ENCODE measurements around the gene RNASE8.

Gene RNASE8

DNA sequence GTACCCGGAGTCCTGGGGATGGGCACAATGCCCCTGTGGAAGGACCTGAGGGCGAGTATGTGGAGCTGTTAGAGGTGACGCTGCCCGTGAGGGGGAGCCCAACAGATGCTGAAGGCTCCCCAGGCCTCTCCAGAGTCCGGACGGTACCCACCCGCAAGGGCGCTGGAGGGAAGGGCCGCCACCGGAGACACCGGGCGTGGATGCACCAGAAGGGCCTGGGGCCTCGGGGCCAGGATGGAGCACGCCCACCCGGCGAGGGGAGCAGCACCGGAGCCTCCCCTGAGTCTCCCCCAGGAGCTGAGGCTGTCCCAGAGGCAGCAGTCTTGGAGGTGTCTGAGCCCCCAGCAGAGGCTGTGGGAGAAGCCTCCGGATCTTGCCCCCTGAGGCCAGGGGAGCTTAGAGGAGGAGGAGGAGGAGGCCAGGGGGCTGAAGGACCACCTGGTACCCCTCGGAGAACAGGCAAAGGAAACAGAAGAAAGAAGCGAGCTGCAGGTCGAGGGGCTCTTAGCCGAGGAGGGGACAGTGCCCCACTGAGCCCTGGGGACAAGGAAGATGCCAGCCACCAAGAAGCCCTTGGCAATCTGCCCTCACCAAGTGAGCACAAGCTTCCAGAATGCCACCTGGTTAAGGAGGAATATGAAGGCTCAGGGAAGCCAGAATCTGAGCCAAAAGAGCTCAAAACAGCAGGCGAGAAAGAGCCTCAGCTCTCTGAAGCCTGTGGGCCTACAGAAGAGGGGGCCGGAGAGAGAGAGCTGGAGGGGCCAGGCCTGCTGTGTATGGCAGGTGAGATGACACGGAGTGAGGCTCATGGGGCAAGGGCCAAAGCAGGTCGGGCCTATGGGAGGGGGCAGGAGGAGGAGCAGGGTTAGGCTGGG, 17.0 kb downstream of the RNASE8 start:
- no peak for DNase-seq

DNA sequence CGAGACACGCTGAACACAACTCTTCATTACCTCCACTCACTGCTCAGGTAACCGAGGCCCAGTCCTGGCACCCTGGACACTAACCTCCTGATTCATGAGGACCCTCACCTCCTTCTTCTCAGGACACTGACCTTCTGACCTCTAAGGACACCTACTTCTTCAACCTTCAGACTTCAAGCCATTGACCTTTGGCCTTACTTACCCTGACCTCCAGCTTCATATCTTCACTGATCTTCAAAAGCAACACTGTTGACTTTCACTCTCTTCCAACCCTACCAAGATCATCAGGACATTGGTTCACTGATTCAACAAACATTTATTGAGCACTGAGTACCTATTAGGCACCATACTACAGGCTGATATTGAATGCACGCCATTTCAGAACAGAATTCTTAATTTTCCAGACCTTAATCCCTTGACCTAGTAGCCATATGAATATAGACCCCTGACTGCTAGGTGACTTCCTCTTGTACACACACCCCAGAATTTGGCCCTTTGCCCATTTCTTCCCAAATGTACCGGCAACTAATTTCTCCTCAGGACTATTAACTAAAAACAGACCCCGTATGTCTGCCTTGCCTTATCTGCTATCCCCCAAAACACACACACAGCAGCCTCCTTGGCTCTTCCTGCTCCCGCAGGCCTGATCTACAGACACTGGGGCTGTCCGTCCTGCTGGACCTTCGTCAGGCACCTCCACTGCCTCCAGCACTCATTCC, 18.3 kb downstream of the RNASE8 start:
- no peak for DNase-seq

DNA sequence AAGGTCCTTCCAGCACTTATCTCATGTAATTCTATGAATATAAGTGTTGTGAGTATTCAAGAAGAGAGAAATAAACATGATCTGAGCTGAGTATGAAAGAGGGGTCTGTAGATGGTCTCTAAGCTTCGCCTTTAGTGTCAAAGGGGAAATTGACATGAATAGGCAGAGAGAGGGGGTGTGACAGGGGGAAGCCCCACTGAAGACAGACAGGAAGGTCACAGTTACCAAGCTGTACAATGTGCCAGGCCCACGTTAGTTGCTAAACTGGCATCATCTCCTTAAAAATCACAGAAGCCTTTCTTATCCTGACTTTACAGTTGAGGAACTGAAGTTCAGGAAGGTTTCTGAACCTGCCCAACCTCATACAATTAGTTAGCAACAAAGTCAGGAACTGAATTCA, 20.1 kb downstream of the RNASE8 start:
- no peak for DNase-seq

DNA sequence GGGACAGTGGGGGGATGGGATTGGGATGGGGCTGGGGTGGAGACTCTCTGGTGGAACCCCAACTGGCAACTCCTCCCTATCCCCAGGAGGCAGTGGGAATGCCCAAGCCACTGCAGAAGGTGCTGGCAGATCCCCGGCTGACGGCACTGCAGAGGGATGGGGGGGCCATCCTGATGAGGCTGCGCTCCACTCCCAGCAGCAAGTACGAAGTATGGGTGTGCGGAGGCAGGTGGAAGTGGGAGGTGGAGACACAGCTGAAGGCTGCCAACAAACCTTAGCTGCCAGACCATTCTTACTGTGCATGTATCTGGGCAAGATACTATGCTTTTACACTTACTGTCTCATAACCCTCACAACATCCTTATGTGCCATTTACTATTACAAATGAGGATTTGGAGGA, 20.7 kb downstream of the RNASE8 start:
- DNase-seq, result no peak

DNA sequence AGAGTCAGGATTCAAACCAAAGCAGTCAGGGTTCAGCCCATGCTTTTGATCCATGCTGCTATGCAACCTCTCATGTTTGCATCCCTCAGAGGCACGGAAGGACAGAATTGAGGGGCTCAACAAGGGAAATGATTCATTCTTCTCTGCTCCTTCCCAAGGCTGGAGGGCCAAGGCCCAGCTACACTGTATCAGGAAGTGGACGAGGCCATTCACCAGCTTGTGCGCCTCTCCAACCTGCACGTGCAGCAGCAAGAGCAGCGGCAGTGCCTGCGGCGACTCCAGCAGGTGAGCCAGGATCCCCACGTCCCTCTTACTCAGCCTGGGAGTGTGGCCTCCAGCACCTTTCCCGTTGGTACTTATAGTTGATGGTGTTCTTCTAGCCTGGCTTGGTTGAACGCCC, 21.1 kb downstream of the RNASE8 start:
- no peak for DNase-seq

DNA sequence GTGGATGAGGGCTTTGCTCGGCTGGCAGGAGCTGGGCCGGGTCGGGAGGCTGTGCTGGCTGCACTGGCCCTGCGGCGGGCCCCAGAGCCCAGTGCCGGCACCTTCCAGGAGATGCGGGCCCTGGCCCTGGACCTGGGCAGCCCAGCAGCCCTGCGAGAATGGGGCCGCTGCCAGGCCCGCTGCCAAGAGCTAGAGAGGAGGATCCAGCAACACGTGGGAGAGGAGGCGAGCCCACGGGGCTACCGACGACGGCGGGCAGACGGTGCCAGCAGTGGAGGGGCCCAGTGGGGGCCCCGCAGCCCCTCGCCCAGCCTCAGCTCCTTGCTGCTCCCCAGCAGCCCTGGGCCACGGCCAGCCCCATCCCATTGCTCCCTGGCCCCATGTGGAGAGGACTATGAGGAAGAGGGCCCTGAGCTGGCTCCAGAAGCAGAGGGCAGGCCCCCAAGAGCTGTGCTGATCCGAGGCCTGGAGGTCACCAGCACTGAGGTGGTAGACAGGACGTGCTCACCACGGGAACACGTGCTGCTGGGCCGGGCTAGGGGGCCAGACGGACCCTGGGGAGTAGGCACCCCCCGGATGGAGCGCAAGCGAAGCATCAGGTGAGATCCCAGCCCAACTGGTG, 24.0 kb downstream of the RNASE8 start:
- no peak for DNase-seq

DNA sequence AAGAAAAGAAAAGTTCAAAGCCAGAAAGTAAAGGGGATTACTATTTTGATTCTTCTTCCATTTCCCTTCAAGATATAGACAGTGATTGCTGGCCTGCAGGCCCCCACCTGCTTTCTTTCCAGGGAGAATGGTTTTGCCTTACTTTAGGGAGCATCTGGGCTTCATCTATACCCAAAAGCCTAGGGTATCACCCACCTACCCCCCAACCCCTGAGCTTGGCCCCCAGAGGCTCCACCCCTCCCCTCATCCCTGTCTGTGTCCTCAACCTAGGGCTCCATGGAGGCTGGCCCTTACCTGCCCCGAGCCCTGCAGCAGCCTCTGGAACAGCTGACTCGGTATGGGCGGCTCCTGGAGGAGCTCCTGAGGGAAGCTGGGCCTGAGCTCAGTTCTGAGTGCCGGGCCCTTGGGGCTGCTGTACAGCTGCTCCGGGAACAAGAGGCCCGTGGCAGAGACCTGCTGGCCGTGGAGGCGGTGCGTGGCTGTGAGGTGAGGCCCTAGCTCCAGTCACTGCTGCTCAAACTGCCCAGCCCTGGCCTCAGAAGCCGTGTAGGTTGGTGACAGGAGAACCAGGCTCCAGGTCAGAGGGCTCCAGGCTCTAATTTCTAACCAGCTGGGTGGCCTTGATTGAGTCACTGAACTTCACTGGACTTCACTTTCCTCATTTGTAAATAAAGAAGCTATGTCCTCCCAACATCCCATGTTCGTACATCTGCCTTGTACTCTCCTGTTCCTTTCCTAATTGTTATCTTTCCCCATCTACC, 26.1 kb downstream of the RNASE8 start:
- no peak for DNase-seq

DNA sequence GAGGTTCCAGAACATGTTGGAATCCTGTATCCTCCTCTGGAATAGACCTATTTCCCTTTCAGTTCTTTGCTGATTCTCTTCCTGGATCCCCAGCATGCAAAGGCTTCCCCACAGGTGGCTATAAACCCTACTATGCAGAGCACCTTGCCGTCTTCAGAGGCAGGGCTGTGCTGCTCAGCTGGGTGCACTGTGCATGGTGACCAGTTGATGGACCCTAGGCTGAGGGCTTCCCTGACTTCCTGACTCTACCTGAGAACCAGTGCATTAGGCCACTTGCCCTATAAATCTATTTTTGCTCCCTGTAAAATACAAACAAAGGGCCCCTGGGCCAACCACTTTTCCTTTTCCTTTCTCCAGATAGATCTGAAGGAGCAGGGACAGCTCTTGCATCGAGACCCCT, 26.8 kb downstream of the RNASE8 start:
- DNase-seq, result no peak

DNA sequence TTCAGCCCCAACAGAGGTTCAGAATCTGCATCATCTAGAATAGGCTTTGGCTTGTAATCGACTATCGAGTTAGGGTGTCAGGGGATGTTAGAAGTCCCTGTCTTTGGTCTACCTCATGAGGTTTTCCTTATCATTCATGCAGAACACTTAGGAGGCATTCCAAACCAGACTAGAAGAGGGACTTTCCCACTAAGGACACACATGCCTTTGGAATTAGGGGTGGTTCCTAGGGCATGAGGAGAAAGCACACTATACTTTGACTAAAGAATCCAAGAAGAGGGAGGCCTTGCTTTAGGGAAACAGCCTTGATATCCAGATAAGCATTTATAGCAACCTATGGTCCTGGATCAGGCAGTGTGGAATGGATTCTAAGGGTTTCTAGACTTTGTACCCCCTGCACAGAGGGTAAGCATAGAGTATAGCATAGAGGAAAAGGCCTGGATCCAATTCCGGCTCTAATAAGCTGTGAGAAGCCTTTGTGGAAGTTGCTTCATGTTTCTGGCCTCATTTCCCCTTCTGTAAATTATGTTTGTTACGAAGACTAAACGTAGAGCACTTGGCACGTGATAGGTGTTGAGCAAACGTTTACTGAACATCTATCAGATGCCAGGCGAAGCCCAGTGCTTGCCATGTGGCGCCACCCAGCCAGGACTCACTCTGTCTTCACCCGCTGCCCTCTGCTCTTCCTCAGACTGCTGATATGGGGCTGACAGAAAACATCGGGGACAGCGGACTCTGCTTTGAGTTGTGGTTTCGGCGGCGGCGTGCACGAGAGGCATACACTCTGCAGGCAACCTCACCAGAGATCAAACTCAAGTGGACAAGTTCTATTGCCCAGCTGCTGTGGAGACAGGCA, 27.6 kb downstream of the RNASE8 start:
- DNase-seq, result no peak

DNA sequence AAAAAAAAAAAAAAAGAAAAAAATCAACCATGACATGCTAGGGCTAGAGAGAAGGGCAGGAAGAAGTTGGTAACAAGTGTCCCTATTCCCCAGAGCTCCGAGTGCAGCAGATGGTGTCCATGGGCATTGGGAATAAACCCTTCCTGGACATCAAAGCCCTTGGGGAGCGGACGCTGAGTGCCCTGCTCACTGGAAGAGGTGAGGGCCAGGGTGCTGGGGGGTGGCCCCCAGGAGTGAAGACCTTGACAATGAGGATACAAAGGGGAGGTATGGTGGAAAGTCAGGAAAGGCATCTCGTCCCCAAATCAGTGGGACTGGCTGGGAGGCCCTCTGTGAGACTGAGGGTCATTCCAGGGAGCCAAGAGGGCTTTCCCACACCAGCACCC, 29.3 kb downstream of the RNASE8 start:
- DNase-seq, result no peak

DNA sequence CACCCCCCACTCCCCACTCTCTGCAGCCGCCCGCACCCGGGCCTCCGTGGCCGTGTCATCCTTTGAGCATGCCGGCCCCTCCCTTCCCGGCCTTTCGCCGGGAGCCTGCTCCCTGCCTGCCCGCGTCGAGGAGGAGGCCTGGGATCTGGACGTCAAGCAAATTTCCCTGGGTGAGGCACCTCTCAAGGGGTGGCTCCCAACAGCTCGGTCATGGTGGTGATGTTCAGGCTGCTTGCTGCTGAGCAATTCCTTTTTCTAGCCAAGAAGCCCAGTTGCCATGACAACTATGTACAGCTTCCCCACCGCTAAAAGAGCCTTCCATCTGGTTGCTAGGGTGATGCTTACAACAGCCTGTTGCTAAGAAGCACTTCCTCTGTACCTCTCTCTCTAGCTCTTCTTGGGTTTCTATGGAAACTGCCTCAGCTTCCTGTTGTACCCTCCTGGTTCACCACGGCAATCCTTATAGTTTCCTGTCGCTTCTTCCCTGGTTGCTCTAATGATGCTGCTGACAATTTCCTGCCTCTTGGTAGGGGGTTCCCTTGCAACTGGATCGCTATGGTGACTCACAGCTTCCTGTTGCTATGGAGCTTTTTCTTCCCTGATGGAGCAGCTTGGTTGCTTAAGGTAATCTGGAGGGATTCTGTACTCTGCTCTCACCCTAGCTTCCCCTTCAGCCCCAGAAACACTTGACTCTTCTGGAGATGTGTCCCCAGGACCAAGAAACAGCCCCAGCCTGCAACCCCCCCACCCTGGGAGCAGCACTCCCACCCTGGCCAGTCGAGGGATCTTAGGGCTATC, 29.9 kb downstream of the RNASE8 start:
- peak; percentile 55 for DNase-seq

DNA sequence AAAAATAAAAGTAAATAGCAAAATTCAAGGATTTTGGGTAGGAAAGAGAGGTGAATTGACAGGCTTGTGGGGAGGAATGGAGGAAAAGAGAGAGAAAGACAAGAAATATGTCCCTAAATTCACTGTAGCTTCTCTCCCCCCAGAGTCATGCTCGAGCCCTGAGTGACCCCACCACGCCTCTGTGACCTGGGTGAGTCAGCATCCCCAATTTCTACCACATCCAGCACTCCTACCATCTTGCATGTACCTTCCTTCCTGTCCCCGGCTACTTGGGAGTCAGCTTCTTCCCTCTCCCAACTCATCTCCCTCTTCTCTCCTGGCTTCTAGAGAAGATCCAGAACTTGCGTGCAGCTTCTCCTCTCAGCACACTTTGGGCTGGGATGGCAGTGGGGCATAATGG, 31.1 kb downstream of the RNASE8 start:
- no peak for DNase-seq

DNA sequence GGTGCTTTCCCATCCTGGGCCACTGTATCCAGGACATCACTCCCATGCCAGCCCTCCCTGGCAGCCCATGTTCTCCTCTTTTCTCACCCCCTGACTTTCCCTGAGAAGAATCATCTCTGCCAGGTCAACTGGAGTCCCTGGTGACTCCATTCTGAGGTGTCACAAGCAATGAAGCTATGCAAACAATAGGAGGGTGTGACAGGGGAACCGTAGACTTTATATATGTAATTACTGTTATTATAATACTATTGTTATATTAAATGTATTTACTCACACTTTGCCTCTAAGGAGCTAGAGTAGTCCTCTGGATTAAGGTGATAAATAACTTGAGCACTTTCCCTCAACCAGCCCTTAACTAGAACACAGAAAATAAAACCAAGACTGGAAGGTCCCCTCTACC, 31.6 kb downstream of the RNASE8 start:
- no peak for DNase-seq

DNA sequence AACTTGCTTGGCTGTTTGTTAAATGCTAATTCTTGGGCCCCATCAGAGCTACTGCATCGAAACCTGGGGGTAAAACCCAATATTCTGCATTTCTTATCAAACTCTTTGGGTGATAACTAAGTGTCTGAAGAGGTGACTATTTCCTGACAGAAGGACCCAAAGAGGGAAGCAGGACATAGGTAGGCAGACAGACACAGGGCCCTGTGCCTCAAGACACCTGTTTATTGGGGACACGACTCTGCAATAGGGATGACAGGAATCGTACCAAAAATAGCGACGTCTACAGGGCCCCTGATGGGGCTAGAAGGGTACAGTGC, 32.2 kb downstream of the RNASE8 start:
- DNase-seq, result no peak

DNA sequence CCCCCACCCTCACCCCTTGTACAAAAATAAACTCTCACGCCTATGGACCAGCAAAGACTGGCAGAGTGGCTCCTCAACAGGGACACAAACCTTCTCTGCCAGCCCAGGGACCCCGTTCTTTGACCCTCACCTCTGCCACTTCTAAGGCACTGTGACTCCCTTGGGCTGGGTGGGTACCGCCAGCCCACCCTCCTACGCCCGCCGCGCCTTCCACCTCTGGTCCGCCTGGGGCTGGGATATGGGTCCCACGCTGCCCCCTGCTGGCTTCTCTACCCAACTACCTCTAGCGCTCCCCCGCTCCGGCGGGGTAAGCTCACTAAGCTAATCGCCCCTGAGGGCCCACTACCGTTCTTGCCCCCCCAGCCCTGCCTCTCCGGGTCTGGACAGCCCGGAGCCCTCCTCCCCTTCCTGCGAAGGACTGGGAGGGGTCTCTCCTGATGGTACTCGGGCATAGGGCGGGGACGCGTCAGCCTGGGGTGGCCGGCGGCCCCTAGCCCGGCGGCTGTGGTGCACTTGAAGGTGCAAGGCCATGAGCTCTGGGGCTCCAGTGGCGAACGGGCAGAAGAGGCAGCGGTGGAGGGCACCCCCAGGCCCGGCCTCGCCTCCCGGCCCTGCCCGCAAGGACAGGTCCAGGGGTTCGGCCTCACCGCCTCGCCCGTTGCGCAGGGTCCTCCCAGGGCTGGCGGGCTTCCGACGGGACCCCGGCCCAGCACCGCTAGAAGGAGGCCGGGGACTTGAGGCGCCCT, 32.7 kb downstream of the RNASE8 start:
- DNase-seq, result no peak

DNA sequence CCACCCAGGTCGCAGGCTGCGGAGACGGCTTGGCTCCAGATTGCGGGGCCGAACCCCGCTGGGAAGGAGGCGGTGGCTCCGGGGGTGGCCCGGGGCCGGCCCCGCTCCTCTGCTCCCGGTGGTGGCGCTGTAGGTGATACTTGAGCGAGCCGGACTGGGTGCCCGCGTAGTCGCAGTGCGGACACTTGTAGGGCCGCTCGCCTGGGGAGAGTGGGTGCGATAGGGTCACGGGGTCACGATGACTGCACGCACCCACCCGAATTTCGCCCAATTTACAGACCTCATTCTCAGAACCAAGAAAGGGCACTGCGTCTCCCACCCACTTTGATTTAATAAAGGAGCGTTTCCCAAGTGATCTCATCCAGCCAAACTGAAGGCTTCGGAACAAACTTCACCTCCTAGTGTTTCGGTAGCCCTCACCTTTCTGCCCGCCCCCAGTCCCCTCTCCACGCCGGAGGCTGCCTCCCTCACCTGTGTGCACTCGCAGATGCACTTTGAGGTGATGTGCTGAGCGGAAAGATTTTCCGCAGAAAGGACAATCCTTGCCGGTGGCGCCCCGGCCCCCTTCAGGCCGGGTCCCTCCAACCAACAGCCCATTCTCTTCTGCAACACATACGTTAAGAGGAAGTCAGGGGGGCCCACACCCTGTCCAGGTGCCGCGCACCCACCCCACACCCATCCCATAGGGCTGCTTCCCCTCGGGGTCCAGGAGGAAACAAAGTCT, 33.5 kb downstream of the RNASE8 start:
- DNase-seq, result no peak

DNA sequence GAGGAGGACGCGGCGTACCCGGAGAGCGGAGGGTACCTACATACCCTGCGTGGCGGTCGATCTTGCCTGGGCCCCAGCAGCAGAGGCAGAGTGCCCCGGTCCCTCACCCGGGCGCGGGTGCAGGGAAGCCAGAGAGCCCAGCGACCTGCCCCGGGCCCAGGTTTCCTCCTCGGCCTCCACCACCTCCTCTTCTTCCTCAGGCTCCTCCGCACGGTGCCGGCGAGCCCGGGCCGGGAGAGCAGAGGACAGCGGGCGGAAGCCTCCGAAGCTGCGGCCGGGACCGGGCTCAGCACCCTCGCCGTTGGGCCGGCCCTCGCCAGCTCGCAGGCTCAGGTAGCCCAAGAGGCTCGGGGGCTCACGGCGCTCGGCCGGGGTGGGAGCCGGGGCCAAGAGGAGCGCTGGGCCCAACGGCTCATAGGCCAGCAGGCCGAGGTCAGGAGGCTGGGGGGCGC, 34.2 kb downstream of the RNASE8 start:
- DNase-seq, result no peak

DNA sequence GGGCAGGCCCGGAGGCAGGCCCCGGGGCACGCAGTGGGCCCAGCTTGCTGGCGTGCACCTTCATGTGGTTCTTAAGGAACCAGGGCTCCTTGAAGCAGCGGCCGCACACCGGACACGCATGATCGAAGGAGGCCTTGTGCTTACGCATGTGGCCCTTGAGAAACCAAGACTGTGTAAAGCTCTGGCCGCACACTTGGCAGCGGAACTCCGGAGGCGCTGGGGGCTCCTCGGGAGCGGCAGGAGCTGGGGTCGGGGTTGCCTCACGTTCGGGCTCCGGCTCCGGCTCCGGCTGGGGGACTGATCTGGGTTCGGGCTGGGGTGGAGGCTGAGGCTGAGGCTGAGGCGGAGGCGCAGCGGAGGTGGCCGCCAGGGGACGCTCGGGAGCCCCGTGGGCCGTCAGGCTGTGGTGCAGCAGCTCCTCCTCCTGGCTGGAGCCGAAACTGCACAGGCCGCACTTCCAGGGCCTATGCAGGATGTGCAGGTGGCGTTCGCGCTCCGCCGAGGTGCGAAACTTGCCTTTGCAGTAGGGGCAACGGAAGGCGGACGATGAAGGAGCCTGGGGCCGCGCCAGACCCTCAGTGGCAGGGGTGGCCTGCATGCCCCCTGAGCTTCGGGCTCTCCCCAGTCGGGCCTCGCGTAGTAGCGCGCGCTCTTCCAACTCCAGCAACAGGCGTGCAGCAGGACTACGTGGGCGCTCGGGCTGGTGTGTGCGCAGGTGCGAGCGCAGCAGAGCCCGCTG, 34.8 kb downstream of the RNASE8 start:
- DNase-seq, result peak; percentile 92

DNA sequence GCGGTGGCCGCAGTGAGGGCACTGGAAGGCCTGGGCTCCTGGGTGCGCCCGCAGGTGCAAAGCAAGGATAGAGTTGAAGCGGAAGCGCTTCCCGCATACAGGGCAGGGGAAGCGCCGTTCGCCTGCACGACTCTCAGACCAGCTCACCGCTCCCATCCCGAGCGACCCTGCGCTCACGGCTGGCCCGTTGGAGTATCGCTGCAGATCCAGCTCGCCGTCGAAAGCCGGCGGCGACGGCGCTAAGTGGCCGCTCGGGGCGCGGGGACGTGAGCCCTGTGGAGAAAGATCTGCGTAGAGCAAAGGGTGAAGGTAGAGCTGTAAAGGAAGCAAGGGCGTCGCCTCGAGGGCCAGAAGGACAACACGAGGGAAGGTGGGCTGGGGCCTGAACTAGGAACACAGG, 35.4 kb downstream of the RNASE8 start:
- no peak for DNase-seq
